ENCODE measurements around the gene GNAQ.

GRCh38 chr9:77710316-77710715 is 321.3 kb downstream of the GNAQ start:
- TF ChIP-seq GATA2 (IDR thresholded peaks at IDR 0.05; ENCODE audit: low read depth, low read length), result no peak
- TF ChIP-seq GATA3 (IDR thresholded peaks at IDR 0.05; ENCODE audit: low read depth, low read length), result no peak

Measured in SH-SY5Y (cell line).